GM18505 (cell line): Measurements from ENCODE around the gene BBS4.
"Not testable (repeated sequence)": the region's sequence is repeated elsewhere in the genome, so short reads cannot be mapped to it uniquely, and the experiment has no call there.

Experiments
- ATAC-seq: cut with Tn5 transposase; IDR thresholded peaks from one replicate; pipeline ENCODE4 v1.9.1; 2021; ENCODE audit not compliant: unreplicated experiment
- POLR2A ChIP-seq: IDR thresholded peaks from 4 replicates; pipeline ENCODE4 v1.6.1; 2011; ENCODE audit warnings: borderline replicate concordance; ENCODE audit not compliant: insufficient read depth, insufficient read length; ENCODE audit errors: extremely low read depth

BBS4 gene

DNA sequence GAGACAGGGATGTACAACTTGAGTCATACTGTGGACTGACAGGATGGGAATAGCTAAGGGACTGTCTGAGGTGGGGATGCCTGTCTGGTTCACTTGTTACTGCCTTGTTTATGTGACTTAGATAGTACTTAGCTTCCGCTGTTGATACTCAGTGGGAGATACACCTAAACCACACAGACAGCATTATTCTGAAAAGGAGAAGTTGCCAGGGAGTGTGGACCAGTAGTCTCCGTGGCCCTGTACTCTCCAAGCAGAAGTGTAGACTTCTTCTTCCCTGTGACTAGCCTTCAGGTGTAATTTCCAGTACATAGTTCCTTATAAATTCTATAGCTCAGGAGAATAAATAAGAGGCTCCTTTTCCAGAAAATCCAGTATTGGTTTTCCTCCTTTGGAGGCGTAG, 5.1 kb upstream of the BBS4 start:
- no peak for ATAC-seq

DNA sequence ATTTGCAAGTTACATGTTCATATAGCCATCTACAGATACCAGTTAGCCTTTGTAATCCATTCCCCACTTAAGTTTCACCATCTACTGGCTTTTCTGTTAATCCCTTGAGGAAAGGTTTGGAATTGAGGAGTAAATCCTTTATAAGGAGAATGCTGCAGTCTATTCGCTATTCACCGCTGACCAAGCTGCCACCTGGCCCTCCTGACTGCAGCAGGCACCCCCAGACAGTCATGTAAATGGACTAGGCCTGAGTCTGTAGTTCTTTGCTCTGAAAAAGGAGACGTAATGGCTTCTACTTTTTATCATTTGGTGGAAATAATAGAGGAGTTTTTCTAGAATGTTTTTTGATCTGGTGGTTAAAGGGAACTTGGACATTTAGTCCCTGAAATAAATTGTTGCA, 3.2 kb upstream of the BBS4 start:
- no peak for TF ChIP-seq POLR2A
- ATAC-seq: no peak

More for the DNA sequence above, 5.1 kb upstream of the BBS4 start:
- no peak for TF ChIP-seq POLR2A

- TF ChIP-seq POLR2A: no peak
- no peak for ATAC-seq
These were observed 594 bp upstream of the BBS4 start for GRCh38 chr15:72685301-72685924.

DNA sequence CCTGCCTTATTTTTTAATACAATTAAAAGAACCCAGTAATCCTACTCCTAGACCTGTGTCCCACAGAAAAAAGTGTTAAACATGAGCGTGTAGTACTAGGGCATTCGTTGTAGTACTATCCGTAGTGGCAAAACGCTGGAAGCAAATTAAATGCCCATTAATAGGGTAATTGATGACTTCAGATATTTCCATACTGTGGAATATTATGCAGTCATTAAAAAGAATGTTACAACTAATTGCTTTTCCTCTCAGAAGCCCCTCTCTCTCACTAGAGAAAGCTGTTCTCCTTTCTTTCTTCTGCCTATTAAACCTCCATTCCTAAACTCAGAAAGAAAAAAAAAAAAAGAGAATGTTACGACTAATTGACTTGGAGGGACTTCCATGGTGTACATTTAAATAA, 2.7 kb downstream of the BBS4 start:
- no peak for ATAC-seq
- TF ChIP-seq POLR2A: no peak

DNA sequence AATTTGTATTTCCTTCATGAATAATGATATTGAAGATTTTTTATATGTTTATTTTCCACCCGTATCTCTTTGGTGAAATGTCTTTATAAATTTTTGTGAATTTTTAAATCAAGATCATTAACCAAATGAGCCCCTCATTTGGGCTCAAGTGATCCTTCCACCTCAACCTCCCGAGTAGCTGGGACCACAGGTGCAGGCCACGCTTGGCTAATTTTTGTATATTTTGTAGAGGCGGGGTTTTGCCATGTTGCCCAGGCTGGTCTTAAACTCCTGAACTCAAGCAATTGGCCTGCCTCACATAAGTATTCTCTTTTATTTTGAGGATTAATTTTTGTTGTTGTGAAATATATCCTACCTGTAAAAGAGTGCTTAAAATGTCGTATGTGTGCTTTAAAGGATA, 4.9 kb downstream of the BBS4 start:
- no peak for ATAC-seq
- TF ChIP-seq POLR2A: no peak

DNA sequence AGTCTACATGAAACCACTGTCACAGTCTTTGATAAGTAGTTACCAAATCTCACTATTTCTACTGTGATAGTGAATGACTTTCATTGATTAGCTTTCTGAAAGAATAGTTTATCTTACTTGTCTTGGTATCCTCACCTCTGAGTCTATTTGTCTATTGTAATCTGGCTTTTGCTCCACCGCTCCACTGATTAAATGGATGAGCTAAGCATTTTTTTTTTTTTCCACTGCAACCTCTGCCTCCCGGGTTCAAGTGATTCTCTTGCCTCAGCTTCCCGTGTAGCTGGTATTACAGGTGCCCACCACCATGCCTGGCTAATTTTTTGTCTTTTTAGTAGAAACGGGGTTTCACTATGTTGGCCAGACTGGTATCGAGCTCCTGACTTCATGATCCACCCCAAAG, 12.9 kb downstream of the BBS4 start:
- no peak for ATAC-seq
- no peak for TF ChIP-seq POLR2A

GRCh38 chr15:72700076-72700475, 14.1 kb downstream of the BBS4 start:
- ATAC-seq: no peak
- TF ChIP-seq POLR2A: no peak

- TF ChIP-seq POLR2A: no peak
- ATAC-seq: no peak
These were observed 20.3 kb downstream of the BBS4 start for GRCh38 chr15:72706266-72706665.

DNA sequence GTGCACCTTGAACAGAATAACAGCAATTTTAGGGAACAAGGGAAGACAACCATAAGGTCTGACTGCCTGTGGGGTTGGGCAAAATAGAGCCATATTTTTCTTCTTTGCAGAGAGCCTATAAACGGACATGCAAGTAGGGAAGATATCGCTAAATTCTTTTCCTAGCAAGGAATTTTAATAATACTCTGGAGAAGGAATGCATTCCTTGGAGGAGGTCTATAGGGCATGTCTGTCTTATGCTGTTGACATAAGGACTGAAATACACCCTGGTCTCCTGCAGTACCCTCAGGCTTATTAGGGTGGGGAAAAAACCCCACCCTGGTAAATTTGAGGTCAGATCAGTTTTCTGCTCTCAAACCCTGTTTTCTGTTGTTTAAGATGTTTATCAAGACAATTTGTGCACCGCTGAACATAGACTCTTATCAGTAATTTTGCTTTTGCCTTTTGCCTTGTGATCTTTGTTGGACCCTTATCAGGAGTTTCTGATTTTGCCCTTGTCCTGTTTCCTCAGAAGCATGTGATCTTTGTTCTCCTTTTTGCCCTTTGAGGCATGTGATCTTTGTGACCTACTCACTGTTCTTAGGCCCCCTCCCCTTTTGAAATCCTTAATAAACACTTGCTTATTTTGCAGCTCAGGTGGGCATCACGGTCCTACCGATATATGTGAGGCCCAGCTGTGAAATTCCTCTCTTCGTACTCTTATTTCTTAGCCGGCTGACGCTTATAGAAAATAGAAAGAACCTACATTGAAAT, 22.7 kb downstream of the BBS4 start:
- not testable (repeated sequence) for ATAC-seq

DNA sequence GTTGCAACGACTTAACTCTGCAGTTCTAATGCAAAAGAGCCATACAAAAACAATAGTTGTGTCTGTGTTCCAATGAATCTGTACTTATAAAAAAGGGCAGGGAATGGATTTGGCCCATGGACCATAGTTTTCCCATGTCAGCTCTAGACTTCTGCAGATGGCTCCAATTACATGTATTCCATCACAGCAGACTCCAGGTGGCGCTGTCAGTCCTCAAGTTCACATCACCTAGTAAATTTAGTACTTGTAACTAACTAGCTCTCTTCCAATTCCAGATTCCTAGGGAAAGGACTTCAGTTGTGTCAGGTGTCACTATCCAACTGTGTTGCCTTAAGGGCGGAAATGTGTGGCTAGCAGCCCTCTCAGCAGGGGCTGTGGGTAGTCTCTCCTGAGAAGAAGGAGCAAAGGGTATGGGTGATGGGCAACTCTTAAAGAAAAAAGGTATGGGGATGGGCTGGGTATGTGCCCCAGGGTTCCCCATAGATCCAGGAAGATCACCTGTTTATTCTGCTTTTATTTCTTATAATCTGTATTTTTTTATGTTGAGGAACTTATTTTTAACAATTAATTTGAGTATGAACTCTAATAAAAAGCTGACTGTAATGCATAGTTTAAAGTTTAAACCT, 36.2 kb downstream of the BBS4 start:
- TF ChIP-seq POLR2A: no peak
- no peak for ATAC-seq

DNA sequence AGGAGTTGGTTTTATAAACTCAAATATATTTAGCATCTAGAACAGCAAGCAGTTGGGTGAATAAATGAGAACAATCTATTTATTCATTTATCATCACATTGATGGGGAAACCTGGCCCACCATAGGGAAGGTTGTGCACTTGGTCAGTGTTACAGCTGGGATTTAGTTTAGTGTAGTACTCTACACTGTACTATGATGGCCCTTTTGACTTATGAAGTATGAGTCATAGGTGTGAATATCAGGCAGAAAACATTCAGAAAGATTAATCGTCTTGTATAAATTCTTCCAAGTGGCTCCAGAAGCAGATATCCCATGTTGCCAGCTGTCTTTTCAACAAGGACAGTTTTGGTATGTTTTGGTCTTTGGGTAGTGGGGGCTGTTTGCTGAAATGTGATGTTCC, 38.0 kb downstream of the BBS4 start:
- no peak for TF ChIP-seq POLR2A
- ATAC-seq: no peak

DNA sequence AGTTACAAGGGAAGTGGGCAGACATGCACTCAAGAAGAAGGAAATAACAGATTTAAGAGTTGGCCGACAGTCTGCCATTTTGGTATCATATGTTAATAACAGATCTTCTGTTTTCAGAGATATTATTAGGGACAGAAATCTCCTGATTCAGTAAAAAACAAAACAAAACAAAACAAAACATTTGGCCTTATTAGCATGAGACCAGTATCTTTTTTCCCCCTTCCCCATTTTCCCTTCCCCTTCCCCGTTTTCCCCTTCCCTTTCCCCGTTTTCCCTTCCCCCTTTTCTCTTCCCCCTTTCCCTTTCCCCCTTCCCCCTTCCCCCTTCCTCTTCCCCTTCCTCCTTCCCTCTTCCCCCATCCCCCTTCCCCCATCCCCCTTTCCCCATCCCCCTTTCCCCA, 39.4 kb downstream of the BBS4 start:
- no peak for TF ChIP-seq POLR2A
- ATAC-seq: no peak

- not testable (repeated sequence) for ATAC-seq
These were observed 39.8 kb downstream of the BBS4 start for GRCh38 chr15:72725851-72726250.

DNA sequence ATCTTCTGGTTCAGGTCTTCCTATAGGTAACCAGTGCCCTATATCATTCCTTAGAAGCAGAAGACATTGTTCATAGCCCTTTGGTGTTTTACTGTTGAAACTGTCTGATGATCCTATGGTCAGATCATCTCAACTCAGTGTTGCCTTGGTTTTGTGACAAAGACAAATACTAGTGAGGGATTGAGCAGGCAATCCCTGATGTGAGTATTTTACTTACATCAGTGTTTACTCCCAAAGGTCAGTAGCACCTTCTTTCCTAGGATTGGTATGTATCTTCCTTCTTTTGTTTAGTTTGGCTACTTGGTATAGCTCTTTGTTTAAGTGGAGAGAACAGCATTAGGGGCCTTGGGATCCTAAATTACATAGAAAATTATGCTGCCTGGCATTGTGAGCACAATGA, 41.1 kb downstream of the BBS4 start:
- no peak for TF ChIP-seq POLR2A
- ATAC-seq: no peak

DNA sequence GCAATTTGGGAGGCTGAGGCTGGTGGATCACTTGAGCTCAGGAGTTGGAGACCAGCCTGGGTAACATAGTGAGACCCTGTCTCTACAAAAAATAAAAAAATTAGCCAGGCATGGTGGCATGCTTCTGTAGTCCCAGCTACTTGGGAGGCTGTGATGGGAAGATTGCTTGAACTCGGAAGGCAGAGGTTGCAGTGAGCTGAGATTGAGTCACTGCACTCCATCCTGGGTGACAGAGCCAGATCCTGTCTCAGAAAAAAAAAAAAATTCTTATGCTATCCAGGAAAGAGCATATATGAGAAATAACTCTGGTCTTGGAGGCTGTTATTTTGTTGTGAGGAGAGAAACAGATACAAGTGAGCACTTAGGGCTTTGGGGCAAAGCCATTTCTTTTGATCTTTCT, 42.2 kb downstream of the BBS4 start:
- ATAC-seq: not testable (repeated sequence)
